GM18858 (cell line): ENCODE measurements around the gene ZNF202.

Source experiments
- ATAC-seq: cut with Tn5 transposase; IDR thresholded peaks from one replicate; pipeline ENCODE4 v1.9.1; 2021; ENCODE audit not compliant: unreplicated experiment

The ZNF202 gene

GRCh38 chr11:123684601-123685000, 56.9 kb downstream of the ZNF202 start:
- no peak for ATAC-seq

GRCh38 chr11:123683428-123684170, 57.9 kb downstream of the ZNF202 start:
- no peak for ATAC-seq

- ATAC-seq, result no peak
These were observed 58.6 kb downstream of the ZNF202 start for GRCh38 chr11:123682696-123683410.

- no peak for ATAC-seq
These were observed 60.4 kb downstream of the ZNF202 start for GRCh38 chr11:123681030-123681429.

- no peak for ATAC-seq
These were observed 63.2 kb downstream of the ZNF202 start for GRCh38 chr11:123678246-123678645.

GRCh38 chr11:123677510-123677909, 64.0 kb downstream of the ZNF202 start:
- ATAC-seq, result no peak

GRCh38 chr11:123674297-123674696, 67.2 kb downstream of the ZNF202 start:
- no peak for ATAC-seq
